Limb (tissue), 2 donors: ENCODE results near the gene MATN4.

ENCODE experiments used
- DNase-seq, 2 donors: peaks; one replicate each; pipeline ENCODE4 v3.0.0-alpha.2; 2016; ENCODE audit errors: extremely low spot score in 2 of 2

MATN4 gene

DNA sequence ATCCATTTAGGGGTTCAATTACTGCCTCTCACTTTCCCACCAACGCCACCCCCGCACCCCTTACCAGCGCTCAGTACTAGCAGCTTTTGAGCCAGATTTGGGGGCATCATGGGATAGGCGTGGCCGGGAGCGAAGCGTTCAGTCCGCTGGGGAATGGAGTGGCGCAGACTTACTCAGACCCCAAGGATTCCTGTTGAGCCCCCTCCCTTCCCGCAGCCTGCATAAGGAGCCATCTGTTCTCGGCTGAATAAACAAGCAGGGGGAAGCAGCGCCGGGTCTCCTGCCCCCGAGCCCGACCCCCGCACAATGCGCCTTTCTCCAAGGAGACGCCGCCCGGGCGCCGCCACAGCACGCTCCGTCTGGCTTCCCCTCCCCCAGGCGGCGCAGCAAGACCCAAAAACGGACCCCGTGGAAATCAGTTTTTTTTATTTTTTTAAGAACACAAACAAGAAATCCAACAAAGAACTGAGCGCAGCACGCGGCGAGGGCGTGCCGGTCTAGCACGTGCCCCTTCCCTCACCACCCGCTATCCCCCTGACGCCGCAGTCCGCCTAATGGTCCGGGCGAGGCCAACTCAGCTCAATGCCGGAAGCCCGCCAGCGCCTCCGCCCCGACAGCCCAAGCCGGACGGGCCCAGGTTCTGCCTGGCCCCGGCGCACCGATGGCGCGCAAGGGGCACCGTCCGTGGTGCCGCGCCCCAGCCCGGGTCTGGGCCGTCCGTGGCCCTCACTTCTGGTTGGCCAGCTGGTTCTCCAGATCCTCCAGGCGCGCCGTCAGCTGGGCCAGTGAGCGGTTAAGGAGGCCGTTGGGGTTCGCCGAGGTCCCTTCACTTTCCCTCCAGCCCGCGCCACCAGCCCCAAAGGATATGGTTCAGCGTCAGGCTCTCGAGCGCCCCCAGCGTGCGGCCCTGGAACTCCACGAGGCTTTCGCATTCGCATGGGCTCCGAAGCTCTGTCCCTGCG is 14.8 kb downstream of the MATN4 start:
- DNase-seq = peak; percentile 51 to 89

DNA sequence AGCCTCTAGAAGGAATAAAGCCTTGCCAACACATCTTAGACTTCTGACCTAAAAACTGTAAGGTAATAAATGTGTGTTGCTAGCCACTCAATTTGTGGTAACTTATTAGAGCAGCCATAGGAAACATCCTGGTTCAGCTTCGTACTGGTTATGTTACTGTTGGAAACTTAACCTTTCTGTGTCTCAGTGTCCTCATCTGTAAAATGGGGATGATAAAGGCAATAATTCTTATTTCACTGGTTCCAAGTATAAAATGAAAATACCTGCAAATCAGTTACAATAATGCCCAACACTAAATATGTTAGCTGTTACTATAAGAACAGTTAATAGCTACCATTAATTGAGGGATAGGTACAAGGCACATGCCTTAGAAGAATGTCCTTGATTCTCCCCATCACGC is 15.8 kb downstream of the MATN4 start:
- no peak for DNase-seq

DNA sequence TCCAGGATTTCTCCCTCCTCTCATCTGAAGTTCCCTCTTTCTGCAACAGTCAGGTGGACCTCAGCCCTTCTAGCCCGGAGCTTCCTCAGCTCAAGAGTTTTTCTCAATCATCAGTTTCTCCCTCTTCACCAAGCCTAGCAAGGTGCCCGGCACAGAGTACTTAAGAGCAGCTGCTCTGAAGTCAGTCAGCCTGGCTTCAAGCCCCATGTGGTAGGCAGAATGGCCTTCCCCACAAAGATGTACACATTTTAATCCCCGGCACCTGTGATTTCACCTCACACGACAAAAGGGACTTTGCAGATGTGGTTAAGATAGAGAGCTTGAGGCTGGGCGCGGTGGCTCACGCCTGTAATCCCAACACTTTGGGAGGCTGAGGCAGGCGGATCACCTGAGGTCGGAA is 16.6 kb downstream of the MATN4 start:
- DNase-seq = no peak

DNA sequence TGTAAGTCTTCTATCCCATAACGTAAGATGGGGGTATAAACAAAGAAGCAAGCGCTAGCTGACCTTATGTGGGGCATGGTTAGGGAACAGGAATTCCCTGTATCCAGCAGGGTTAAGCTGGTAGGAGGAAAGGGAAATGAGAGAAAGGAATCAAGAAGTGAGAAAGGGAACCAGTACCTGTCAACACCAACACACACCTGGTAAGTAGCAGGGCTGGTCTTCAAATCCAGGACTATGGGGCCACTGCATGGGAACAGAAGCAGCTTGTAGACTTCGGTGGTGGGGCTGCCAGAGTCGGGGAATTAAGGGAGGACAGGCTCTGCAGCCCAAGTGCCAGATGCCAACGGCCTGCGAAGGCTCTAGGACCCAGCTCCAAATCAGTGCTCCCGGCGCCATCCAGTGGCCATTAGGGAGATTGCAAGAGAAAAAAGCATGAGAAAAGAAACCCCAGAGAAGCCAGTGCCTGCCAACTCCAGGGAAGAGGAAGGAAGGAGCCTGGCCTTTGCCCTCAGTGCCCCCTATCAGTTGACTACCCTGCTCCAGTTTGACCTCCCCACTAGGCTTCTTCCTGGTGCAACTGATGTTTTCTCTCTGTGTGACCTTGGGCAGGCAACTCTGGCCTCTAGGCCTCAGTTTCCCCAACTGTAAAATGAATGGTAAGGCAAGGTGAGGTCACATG is 17.3 kb downstream of the MATN4 start:
- peak; percentile 77 to 86 for DNase-seq

DNA sequence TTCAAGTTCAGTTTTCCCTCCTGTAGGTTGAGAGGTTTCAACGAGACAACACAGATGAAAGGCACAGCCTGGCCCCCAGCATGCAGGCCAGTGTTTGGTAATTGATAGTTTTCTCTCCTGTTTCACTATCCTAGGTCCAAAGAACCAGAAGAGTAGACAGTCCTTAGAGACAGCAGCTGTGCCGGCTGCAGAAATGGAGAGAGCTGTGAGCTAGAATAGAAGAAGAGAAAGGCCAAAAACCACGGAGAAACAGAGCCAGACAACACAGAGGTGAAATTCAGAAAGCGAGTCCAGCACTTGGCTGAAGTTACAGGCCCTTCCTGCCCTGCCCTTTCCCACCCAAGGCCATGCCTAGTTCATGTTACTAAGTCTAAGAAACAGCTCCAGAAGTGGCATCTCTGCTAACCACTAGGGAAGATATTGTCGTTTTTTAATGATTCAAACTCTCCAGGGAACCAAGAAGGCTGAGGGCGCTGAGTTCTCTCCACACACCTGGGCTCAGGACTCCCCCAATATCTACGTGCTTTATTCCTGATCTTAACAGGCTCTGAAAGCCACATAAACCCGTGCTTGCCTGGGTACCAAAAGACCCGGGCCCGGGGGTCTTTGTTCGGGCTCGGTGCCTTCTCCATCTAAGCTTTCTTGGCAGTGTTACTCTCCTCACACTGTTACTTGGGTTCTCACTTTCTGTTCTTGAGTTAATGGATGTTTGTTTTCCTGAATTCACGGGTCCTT is 18.0 kb downstream of the MATN4 start:
- no peak for DNase-seq

DNA sequence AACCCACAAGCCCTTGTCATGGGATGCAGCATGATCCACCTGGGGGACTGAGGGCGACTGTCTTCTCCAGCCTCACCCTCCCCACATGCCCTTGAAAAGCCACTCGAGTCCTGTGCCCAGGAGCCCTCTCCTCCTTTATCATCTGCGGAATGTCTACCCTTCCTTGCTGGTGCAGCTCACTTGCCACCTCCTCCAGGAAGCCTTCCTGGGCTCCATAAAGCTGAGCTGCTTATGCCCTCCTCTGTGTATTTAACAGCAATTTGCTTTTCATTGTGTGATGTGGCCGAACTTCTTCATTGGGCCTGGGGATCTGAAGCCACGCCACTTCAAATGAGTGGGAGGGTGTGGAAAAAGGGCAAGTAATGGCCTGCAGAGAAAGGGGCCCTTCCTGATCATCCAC is 19.2 kb downstream of the MATN4 start:
- no peak for DNase-seq

DNA sequence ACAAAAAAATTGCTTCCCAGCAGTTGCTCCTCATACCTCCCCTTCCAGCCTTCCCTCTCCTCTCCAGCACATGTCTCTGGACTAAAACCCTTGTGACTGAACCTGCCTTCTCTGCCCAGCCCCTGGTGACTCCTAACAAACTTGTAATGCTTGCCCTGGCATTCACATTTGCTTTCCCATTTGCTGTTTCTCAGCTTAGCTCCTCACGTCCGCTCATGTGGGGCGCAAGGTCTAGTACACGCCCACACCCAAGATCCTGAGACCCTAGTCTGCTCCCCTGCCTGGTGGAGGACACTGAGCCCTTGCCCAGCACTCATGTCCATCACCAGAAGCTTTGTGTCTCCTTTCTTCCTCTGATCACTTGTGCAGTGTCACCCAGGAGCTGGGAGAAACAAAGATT is 19.7 kb downstream of the MATN4 start:
- no peak for DNase-seq

DNA sequence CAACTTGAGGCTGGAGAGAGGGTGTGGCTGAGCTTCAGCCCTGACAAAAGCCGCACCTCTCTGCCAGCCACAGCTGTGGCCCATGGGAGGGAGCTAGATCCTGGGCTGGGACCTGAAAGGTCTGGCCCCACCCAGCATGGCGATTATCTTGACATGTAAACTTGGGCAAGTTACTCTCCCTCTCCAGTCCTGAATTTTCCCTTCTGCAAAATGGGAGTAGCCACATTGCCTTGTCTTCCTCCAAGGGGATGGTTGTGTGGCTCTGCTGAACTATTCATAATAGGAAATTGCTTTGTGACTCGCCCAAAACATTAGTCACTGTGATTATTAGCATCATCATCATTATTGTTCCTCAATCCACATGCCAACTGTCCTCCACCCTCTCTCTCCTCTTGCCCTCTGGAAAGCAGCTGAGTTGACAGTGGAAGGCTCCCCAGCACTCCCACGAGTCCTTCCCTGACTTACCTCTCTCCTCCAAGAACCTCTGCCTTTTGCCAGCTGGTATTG is 24.5 kb downstream of the MATN4 start:
- no peak for DNase-seq

DNA sequence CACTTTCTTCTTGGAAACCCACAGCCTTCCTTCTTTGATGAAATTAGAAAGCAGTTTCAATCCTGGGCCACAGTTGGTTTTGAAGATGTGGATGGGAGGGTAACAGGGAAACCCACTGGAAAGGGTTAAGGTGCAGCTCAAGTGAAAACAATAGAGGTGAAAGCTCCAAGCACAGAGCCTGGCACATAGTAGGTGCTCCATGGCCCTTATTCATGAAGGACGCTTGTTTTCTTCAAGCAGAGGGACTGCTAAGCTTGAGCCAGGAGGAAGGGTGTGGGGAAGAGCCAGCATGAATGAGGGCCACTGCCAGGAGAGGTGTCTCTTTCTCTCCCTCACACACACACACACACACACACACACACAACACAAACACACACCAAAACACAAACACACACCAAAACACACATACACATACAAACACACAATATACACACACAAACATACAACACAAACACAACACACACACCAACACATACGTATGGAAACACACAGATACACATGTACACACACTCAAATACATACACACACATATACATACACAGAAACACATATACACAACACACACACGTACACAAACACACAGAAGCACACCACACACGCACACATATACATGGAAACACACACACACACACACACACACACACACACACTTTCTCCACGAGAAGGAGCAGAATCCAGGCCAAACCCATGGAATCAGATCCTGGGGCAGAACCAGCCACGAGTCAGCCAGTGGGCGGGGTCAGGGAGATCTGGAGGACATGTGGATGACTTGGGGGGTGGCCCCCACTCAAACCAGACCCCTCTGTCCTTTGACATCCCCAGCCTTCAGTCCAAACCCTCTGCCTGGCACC is 25.2 kb downstream of the MATN4 start:
- no peak for DNase-seq

DNA sequence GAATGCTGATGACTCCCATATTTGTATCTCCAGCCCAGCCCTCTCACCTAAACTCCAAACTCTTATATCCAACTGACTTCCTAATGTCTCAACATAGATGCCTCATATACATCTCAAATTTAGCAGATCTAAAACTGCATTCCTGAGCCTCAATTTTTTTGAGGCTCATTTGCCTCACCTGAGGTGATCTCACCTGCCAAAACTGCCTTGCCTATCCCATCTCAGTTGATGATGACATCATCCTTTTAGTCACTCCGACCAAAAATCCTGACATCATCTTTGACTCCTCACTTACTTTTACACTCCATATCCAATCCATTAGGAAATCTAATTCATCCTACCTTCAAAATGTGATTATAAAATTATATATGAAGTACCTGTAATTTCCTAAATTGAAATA is 28.1 kb downstream of the MATN4 start:
- no peak for DNase-seq

DNA sequence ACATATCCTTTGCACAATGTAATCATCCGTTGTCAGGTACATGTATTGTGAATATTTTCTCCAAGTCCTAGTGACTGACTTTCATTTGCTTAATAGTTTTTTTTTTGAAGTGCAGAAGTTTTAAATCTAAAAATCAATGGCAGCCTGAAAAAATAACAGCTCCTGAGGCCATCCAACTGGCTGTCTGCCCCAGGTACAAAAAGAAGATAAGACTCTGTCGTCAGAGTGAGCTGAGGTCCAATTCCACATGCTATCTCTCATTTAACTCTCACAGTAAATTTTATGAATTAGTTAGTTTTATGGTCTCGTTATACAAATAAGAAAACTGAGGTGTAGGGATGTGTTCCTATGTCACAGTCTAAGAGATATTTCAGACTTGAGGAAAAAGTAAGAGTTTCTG is 32.8 kb downstream of the MATN4 start:
- DNase-seq = no peak

DNA sequence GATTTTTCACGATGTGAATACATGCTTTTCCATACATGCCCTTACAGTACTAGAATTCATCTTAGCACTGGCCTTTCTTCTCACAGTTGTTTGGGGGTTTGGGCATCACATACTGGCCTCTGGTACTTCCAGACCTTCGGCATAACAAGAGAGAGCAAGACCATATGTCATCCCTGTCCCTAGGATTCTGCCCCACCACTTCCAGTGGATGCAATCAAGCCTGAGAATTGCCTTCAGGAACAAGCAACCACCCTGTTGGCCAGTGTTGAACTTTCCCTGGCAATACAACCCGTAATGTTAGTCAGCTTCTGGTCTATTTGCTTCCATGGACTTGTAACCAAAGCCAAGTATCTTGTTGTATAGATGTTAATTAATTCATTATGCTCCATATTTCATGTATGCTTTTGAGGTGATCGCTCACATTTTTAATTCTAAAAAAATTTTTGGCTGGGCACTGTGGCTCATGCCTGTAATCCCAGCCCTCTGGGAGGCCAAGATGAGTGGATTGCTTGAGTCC is 38.3 kb downstream of the MATN4 start:
- no peak for DNase-seq

DNA sequence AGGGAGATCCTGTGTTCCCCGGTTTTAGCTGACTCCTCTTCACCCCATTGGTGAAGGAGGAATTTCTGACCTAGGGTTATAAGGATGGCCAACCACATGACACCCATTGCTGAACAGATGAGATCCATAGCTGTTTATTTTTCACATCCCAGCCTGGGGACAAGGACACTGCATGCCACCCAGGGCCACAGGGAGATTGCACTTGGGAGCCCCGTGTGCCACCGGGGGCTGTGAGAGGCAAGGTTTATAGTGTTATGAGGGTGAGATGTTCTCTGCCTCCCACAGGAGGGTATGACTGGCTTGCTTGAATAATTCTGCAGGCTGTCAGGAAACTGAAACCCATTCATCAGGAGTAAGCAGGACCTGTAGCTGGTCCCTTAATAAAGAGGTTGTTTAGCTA is 39.0 kb downstream of the MATN4 start:
- DNase-seq = no peak

DNA sequence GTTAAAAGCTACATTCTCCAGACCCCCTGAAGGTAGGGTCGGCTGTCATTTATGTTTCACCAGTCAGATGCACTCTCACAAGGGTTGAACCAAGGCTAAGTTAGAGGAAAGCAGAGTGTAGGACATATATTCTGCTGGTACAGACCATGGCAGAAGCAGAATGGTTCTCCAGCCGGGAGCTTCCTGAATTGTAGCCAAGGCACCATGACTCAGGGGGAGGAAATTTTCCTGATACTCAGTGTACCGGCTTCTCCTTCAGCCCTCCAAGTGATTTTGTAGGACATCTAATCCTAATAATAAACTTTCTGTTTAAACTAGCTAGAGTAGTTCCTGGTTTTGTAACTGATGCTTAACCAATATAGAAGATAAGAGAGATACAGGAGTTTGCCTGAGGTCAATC is 39.6 kb downstream of the MATN4 start:
- DNase-seq = no peak

DNA sequence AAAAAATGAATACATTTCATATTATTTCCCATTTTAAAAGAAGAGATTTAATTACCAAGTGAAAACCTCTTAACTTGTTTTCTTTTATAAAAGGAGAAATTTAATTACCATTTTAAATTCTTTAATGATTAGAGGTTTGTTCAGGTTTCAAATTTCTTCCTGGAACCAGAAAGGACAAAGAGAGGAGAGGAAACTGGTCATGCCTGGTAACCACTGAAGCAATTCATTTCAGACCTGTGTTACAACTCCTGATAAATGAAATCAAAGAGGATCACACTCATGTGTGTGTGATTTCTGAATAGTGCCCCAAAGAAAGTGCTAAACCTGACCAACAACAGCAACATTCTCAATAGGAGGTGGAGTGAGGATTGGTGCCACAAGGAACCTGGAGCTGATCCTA is 41.1 kb downstream of the MATN4 start:
- no peak for DNase-seq

DNA sequence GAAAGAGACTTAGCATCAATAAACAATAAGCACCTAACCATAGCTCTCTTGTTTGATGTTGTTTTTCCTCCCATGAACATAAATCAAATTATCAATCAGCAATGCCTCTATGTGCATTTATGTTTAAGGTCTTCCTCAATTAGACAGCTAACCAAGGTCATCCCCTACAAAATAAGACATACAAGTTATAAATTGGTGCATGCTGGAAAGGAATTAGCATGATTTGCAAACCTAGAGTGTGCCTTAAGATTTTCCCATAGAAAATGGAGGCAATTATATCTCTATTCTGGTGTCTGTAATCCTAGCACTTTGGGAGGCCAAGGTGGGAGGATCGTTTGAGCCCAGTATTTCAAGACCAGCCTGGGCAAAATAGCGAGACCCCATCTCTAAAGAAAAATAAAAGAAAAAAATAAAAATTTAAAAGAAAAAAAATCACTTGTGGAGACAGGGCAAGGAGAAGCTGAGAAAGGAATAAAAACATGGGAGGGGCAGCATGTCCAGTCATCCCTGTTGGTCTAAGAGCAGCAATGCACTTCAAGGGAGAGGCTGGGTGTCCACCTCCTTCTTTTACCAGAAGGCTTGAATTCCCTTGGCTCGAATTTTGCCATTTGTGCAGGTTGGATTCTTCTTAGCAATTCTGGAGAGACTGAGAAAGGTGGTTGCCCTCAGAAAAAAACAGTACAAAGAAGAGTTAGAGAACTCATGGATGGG is 44.4 kb downstream of the MATN4 start:
- DNase-seq = no peak

DNA sequence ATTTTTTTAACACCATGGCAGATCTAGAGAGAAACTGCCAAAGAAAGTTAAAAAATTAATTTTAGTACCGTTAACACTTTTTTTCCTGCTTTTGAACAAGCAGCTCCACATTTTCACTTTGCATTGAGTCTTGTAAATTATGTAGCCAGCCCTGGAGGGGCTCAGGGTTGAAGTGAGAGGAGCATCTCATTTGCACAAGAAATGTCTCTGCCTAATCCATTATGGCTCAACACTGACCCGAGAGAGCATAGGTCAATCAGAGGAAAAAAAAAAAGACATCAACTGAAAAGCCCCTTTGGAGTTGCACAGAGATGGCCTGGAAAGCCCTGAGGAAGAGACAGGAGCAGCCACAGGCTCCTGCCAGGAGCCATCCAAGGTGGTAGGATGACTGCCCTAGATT is 49.4 kb downstream of the MATN4 start:
- no peak for DNase-seq

DNA sequence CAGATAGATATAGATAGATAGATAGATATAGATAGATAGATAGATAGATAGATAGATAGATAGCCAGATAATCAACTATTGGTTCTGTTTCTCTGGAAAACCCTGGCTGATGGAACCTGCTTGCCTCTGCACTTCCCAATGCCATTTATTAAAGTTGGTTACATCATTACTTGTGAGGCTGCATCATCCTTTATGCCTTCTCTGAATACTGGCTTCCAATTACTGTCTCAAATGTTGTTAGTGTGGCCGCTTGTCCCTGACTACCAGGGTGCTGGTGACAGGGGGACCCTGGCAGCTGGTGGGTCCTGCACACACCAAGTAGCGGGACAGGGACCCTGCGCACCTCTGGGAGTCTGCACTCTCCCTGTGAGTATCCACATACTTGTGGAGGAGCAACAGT is 49.8 kb downstream of the MATN4 start:
- no peak for DNase-seq

DNA sequence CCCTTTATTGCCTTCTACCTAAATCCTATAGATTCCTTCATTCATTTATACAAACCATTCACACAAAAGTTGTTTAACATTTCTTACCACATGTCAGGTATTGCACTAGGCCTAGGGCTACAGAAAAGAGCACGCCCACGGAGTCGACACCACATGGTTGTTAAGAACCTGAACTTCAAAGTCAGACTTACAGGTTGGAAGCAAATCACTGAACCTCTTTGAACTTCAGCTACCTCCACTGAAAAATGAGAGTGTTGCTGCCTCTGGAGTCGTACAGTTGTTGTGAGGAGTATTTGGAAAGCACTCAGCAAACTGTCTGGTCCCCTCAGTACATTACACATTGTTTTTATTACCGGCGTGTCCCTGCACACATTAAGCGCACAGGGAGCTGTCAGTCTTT is 50.4 kb downstream of the MATN4 start:
- no peak for DNase-seq

DNA sequence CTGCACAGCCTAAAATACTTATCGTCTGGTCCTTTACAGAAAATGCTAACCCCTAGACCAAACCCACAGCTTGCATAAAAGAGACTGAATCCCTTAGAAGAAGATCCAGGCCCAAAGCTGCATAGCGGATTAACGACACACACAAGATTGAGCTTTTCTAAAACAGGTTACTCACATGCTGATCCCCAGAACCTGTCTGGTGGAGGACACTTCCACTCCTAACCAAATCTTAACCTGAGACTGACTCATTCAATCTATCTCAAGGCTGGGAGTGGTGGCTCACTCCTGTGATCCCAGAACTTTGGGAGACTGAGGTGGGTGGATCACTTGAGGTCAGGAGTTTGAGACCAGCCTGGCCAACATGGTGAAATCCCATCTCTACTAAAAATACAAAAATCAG is 50.9 kb downstream of the MATN4 start:
- no peak for DNase-seq
